ENCODE data around the gene IGF1. TPM values are rescaled to one million over a fixed set of nuclear protein-coding genes. Genes with fewer than 3 reads are reported as not detected.
"Not testable (repeated sequence)": the region's sequence is repeated elsewhere in the genome, so short reads cannot be mapped to it uniquely, and the experiment has no call there.

The IGF1 gene
- total RNA-seq, 4 donors from 2014 or later: 3.6 to 161 (median 33.9) TPM

DNA sequence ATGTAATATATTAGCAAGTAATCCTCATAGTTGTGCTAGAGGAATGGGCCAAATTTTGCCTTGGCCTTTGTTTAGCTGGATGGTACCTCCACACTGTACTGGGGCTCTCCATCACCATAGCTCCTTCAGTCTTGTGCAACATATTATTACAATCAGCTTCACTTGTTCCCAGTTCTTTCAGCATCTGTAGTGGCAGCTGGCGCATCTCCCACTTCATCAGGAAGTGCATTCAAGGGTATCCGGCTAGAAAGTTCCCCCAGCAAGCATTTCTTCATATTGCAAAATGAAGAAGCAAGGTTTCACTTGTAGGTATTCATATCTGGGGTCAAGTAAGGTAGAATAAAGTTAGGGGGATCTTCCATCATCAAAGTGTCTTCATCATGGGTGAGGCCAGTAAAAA is 123.7 kb downstream of the IGF1 start:
- Histone ChIP-seq H3K4me1 (no peaks in the 10 kb centered on the region), H3K27me3 (no peaks in the 10 kb centered on the region), H3K4me3 (no peak overlapping the region), H3K36me3 (peaks cover 0 to 1% of the 10 kb centered on the region in 2 donors), H3K27ac (no peak overlapping the region), H3K9me3 (no peaks in the 10 kb centered on the region)
- no peak for DNase-seq
- intact Hi-C loops (cut with DNase I; ENCODE audit: low total_unique reads): no loop called here
- TF ChIP-seq, protein P1, sequence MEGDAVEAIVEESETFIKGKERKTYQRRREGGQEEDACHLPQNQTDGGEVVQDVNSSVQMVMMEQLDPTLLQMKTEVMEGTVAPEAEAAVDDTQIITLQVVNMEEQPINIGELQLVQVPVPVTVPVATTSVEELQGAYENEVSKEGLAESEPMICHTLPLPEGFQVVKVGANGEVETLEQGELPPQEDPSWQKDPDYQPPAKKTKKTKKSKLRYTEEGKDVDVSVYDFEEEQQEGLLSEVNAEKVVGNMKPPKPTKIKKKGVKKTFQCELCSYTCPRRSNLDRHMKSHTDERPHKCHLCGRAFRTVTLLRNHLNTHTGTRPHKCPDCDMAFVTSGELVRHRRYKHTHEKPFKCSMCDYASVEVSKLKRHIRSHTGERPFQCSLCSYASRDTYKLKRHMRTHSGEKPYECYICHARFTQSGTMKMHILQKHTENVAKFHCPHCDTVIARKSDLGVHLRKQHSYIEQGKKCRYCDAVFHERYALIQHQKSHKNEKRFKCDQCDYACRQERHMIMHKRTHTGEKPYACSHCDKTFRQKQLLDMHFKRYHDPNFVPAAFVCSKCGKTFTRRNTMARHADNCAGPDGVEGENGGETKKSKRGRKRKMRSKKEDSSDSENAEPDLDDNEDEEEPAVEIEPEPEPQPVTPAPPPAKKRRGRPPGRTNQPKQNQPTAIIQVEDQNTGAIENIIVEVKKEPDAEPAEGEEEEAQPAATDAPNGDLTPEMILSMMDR (IDR thresholded peaks at IDR 0.05): no peak
- TF ChIP-seq POLR2A (IDR thresholded peaks at IDR 0.05): no peak

DNA sequence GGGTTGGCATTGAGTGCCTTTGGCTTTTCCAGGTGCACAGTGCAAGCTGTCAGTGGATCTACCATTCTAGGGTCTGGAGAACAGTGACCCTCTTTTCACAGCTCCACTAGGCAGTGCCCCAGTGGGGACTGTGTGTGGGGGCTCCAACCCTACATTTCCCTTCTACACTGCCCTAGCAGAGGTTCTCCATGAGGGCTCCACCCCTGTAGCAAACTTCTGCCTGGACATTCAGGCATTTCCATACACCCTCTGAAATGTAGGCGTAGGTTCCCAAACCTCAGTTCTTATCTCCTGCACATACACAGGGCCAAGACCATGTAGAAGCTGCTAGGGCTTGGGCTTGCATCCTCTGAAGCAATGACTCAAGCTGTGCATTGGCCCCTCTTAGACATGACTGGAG is 126.1 kb downstream of the IGF1 start:
- H3K27me3 ChIP-seq; H3K27ac ChIP-seq; DNase-seq; H3K4me1 ChIP-seq; H3K36me3 ChIP-seq; intact Hi-C loops (cut with DNase I; ENCODE audit: low total_unique reads); H3K9me3 ChIP-seq; H3K4me3 ChIP-seq: not testable (repeated sequence)

DNA sequence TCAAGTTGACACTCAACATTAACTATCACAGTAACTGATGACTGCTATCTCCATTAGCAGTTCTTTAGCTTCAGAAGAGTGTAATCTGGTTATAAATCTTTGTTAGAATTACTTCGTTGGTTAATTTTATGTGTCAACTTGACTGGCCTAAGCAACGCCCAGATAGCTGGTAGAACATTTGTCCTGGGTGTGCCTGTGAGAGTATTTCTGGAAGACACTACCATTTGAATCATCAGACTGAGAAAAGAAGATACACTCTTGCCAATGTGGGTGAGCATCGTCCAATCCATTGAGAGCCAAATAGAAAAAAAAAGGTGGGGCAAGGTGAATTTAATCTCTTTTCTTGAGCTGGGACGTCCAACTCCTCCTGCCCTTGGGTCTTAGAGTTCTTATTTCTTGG is 129.0 kb downstream of the IGF1 start:
- TF ChIP-seq, protein P1 (IDR thresholded peaks at IDR 0.05): no peak
- TF ChIP-seq POLR2A (IDR thresholded peaks at IDR 0.05): no peak
- no peak overlapping the region for H3K4me3 ChIP-seq
- H3K27me3 ChIP-seq: no peaks in the 10 kb centered on the region
- no peaks in the 10 kb centered on the region for H3K9me3 ChIP-seq
- no peak for DNase-seq
- intact Hi-C loops (cut with DNase I; ENCODE audit: low total_unique reads): no loop called here
- peaks cover 0 to 1% of the 10 kb centered on the region in 2 donors for H3K36me3 ChIP-seq
- no peaks in the 10 kb centered on the region for H3K4me1 ChIP-seq
- H3K27ac ChIP-seq: no peak overlapping the region

DNA sequence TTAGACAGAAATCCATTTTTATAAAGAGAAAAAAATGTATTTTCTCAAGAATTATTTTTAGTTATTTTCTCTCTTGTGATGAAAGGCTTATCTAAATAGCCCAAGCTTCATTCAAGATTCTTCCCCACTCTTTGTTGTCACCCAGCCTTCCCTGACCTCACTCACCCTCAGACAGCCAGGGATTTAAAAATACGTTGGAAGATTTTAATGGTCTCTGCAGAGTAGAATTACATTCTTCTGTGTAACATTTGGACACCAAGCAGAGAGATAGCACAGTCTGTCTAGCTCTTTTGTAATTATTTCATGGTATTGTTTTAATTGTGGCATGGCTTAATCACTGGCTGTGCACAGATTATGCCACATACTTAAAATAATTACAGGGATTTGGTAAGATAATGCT is 130.3 kb downstream of the IGF1 start:
- DNase-seq: no peak
- Histone ChIP-seq H3K27me3 (no peaks in the 10 kb centered on the region), H3K36me3 (no peaks in the 10 kb centered on the region), H3K4me3 (no peak overlapping the region), H3K9me3 (no peaks in the 10 kb centered on the region), H3K27ac (no peak overlapping the region), H3K4me1 (no peaks in the 10 kb centered on the region)
- TF ChIP-seq, protein P1 (IDR thresholded peaks at IDR 0.05): no peak
- intact Hi-C loops (cut with DNase I; ENCODE audit: low total_unique reads): no loop called here

DNA sequence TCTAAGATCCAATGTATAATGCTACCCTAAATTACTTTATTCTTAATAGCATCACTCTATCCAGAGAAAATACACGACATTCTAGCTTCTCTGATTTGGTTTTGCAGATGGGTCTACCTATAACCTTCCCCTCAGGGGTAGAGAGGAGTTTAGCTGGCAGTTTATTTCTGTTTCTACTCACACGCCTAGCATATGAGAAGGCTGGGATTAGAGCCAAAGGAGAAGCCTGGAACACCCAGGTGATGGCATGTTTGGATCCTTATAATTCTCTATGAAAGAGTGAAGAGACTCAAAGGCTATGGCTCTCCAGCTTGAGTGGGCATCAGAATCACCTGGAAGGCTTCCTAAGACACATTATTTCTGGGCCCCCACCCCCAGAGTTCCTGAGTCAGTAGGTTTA is 131.3 kb downstream of the IGF1 start:
- Histone ChIP-seq H3K4me1 (no peaks in the 10 kb centered on the region), H3K9me3 (no peaks in the 10 kb centered on the region), H3K36me3 (no peaks in the 10 kb centered on the region), H3K27me3 (no peaks in the 10 kb centered on the region), H3K4me3 (no peak overlapping the region), H3K27ac (no peak overlapping the region)
- TF ChIP-seq POLR2A (IDR thresholded peaks at IDR 0.05): no peak
- TF ChIP-seq, protein P1 (IDR thresholded peaks at IDR 0.05): no peak
- no peak for DNase-seq
- intact Hi-C loops (cut with DNase I; ENCODE audit: low total_unique reads): no loop called here

DNA sequence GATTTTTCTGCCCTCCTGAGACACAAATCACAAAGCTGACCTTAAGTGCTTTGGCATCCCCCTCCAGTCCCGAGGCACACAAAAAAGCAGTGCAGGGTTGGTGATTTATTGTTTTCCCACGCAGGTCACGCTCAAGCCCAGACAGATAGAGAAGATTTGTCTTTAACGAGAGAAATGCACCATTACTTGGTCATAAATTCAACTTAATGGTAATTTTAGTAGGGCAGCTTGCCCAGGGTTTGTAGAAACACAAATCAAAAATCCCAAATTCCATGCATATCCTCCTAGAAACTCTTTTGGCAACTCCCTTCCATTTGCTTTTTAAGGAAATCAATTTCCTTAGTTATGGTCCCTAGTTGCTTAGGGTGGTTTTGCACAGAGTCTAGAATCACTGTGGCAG is 132.6 kb downstream of the IGF1 start:
- H3K9me3 ChIP-seq: no peaks in the 10 kb centered on the region
- H3K4me1 ChIP-seq: no peaks in the 10 kb centered on the region
- TF ChIP-seq, protein P1 (IDR thresholded peaks at IDR 0.05): no peak
- TF ChIP-seq POLR2A (IDR thresholded peaks at IDR 0.05): no peak
- no peaks in the 10 kb centered on the region for H3K27me3 ChIP-seq
- H3K4me3 ChIP-seq: no peak overlapping the region
- DNase-seq: peak; percentile 26 to 28
- no peak overlapping the region for H3K27ac ChIP-seq
- no peaks in the 10 kb centered on the region for H3K36me3 ChIP-seq
- intact Hi-C loops (cut with DNase I; ENCODE audit: low total_unique reads): no loop called here
